Vagina (tissue), 2 donors: Measurements from ENCODE around the gene USP2. TPM values are rescaled to one million over a fixed set of nuclear protein-coding genes. Genes with fewer than 3 reads are reported as not detected.

Source experiments
- DNase-seq, 2 donors: peaks; one replicate each; pipeline ENCODE4 v3.0.0-alpha.2; 2017; ENCODE audit errors: extremely low spot score in 2 of 2
- H3K27ac ChIP-seq: fragments of 200-600 bp; sonication (generic); one replicate; pipeline ENCODE4 v1.5.1; 2019
- H3K27me3 ChIP-seq: fragments of 200-600 bp; sonication (generic); one replicate; pipeline ENCODE4 v1.5.1; 2019
- H3K36me3 ChIP-seq, 2 donors: fragments of 200-600 bp; sonication (generic); one replicate each; pipeline ENCODE4 v1.5.1; 2017 to 2019
- H3K4me1 ChIP-seq: fragments of 200-600 bp; sonication (generic); one replicate; pipeline ENCODE4 v1.5.1; 2019
- H3K4me3 ChIP-seq, 2 donors: fragments of 200-600 bp; sonication (generic); 1 replicate in 1 of 2; 2 replicates in 1 of 2; pipeline ENCODE4 v1.5.1; 2016 to 2019
- H3K9me3 ChIP-seq: fragments of 200-600 bp; sonication (generic); one replicate; pipeline ENCODE4 v1.5.1; 2019
- POLR2A ChIP-seq, 2 donors: fragments of 450-650 bp; IDR thresholded peaks; one replicate each; pipeline ENCODE4 v1.6.1; 2017; ENCODE audit warnings: antibody characterized with exemption in 2 of 2, mild to moderate bottlenecking in 2 of 2, moderate library complexity in 2 of 2
- POLR2AphosphoS5 ChIP-seq, 2 donors: sonication (generic); formaldehyde crosslinking; IDR thresholded peaks; one replicate each; pipeline ENCODE4 v1.9.0; 2017; ENCODE audit warnings: antibody characterized with exemption in 2 of 2, mild to moderate bottlenecking in 2 of 2, low read depth in 1 of 2; ENCODE audit not compliant: insufficient read depth in 1 of 2
- intact Hi-C: fragments of 100-400 bp; cut with DNase I; formaldehyde crosslinking; loops from one replicate; pipeline ENCODE4 v1.15.1; 2023
- total RNA-seq: library from RNA; depleted of rRNA; stranded (reverse); fragments of >200 nt; gene quantifications from one replicate; pipeline ENCODE4 v1.2.3, GENCODE V29; 2016
- TF ChIP-seq, protein P1 (sequence below), 3 experiments: fragments of 450-650 bp in 2 of 3; fragments of 200-600 bp in 1 of 3; sonication (generic) in 1 of 3; IDR thresholded peaks; one replicate each; pipeline ENCODE4 v1.5.1; 2017 to 2019; ENCODE audit warnings: antibody characterized with exemption in 3 of 3, mild to moderate bottlenecking in 2 of 3, moderate library complexity in 2 of 3

USP2 gene, protein sequence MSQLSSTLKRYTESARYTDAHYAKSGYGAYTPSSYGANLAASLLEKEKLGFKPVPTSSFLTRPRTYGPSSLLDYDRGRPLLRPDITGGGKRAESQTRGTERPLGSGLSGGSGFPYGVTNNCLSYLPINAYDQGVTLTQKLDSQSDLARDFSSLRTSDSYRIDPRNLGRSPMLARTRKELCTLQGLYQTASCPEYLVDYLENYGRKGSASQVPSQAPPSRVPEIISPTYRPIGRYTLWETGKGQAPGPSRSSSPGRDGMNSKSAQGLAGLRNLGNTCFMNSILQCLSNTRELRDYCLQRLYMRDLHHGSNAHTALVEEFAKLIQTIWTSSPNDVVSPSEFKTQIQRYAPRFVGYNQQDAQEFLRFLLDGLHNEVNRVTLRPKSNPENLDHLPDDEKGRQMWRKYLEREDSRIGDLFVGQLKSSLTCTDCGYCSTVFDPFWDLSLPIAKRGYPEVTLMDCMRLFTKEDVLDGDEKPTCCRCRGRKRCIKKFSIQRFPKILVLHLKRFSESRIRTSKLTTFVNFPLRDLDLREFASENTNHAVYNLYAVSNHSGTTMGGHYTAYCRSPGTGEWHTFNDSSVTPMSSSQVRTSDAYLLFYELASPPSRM
- total RNA-seq = 2.5 TPM

DNA sequence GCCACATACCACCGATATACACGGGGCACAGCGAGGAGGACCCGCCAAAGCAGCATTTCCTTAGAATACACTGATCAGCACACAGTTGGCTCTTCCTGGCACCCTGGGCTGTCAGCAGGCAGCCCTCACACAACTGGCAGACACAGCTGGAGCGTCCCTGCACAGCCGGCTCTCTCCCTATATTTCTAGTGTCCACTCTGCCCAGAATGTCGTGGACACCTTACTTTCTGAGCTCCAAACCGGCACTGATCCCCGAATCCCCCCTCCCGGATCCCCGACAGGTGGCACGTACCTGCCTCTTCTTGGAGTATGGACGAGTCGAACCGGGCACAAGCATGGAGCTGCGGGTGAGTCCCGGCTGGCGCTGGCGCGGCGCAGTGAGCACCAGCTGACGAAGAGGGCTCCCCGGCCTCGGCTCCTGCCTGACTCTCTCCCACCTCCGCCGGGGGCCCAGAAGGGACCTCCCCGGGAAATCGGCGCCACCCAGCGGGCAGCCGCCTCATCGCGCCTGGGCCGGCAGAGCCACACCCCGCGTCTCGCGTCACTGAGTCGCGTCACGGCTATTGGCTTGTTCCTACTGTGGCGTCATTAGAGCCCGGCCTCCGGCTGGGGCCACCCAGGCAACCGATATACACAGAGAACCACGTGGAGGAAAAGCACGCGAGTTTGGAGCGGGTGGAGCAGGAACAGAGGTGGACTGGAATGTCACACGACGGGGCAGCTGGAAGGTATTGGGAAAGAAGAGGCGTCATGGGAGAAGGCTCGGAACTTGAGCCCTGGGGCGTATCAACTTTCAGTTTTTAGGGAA lies at the start of gene USP2:
Gene USP2, minus strand, starts transcription at position 510 of the 808 bp plus-strand sequence. CDS start 8,210 bp downstream, outside the sequence.
- H3K4me3 ChIP-seq = peak within 1 kb of the TSS; percentile 37 to 53
- TF ChIP-seq, protein P1, sequence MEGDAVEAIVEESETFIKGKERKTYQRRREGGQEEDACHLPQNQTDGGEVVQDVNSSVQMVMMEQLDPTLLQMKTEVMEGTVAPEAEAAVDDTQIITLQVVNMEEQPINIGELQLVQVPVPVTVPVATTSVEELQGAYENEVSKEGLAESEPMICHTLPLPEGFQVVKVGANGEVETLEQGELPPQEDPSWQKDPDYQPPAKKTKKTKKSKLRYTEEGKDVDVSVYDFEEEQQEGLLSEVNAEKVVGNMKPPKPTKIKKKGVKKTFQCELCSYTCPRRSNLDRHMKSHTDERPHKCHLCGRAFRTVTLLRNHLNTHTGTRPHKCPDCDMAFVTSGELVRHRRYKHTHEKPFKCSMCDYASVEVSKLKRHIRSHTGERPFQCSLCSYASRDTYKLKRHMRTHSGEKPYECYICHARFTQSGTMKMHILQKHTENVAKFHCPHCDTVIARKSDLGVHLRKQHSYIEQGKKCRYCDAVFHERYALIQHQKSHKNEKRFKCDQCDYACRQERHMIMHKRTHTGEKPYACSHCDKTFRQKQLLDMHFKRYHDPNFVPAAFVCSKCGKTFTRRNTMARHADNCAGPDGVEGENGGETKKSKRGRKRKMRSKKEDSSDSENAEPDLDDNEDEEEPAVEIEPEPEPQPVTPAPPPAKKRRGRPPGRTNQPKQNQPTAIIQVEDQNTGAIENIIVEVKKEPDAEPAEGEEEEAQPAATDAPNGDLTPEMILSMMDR (IDR thresholded peaks at IDR 0.05) = peak; percentile 74 to 90 (median 85)
- no peak for TF ChIP-seq POLR2A (IDR thresholded peaks at IDR 0.05)
- peak; percentile 90 to 97 for TF ChIP-seq POLR2AphosphoS5 (IDR thresholded peaks at IDR 0.05; ENCODE audit: insufficient read depth in 1 of 2, low read depth in 1 of 2)
- no peaks in the 10 kb centered on the region for H3K36me3 ChIP-seq
- peak; percentile 98 to 99 for DNase-seq
- no peaks in the 10 kb centered on the region for H3K27me3 ChIP-seq
- H3K27ac ChIP-seq = peak within 1 kb of the TSS; percentile 55
- H3K9me3 ChIP-seq = no peaks in the 10 kb centered on the region
- H3K4me1 ChIP-seq = peaks cover 20% of the 10 kb centered on the region
- intact Hi-C loops = no loop called here

- no peaks in the 10 kb centered on the region for H3K36me3 ChIP-seq
- H3K27ac ChIP-seq = no peak overlapping the region
- intact Hi-C loops = no loop called here
- no peaks in the 10 kb centered on the region for H3K27me3 ChIP-seq
- no peak overlapping the region for H3K4me3 ChIP-seq
- no peak for DNase-seq
- no peaks in the 10 kb centered on the region for H3K9me3 ChIP-seq
- TF ChIP-seq, protein P1 (IDR thresholded peaks at IDR 0.05) = no peak
- TF ChIP-seq POLR2AphosphoS5 (IDR thresholded peaks at IDR 0.05; ENCODE audit: insufficient read depth in 1 of 2, low read depth in 1 of 2) (no peak), POLR2A (IDR thresholded peaks at IDR 0.05) (no peak)
- H3K4me1 ChIP-seq = peaks cover 19% of the 10 kb centered on the region
These were observed 45.8 kb upstream of the USP2 start for GRCh38 chr11:119427279-119427678.

- no peaks in the 10 kb centered on the region for H3K36me3 ChIP-seq
- DNase-seq = no peak
- no peak overlapping the region for H3K4me3 ChIP-seq
- H3K4me1 ChIP-seq = peaks cover 25% of the 10 kb centered on the region
- H3K27ac ChIP-seq = no peak overlapping the region
- H3K27me3 ChIP-seq = no peaks in the 10 kb centered on the region
- no peaks in the 10 kb centered on the region for H3K9me3 ChIP-seq
- TF ChIP-seq POLR2AphosphoS5 (IDR thresholded peaks at IDR 0.05; ENCODE audit: insufficient read depth in 1 of 2, low read depth in 1 of 2) = no peak
- TF ChIP-seq, protein P1 (IDR thresholded peaks at IDR 0.05) = no peak
- no peak for TF ChIP-seq POLR2A (IDR thresholded peaks at IDR 0.05)
- intact Hi-C loops = no loop called here
These were observed 44.7 kb upstream of the USP2 start for GRCh38 chr11:119426142-119426541.

- no peak for DNase-seq
- Histone ChIP-seq H3K4me3 (no peak overlapping the region), H3K27ac (no peak overlapping the region), H3K9me3 (no peaks in the 10 kb centered on the region), H3K4me1 (peaks cover 36% of the 10 kb centered on the region), H3K27me3 (no peaks in the 10 kb centered on the region), H3K36me3 (no peaks in the 10 kb centered on the region)
- intact Hi-C loops = no loop called here
- TF ChIP-seq, protein P1 (IDR thresholded peaks at IDR 0.05) = no peak
- TF ChIP-seq POLR2AphosphoS5 (IDR thresholded peaks at IDR 0.05; ENCODE audit: insufficient read depth in 1 of 2, low read depth in 1 of 2) (no peak), POLR2A (IDR thresholded peaks at IDR 0.05) (no peak)
These were observed 43.3 kb upstream of the USP2 start for GRCh38 chr11:119424775-119425174.
